Osteoblast (primary cell): ENCODE measurements around the gene CUTA. TPM values are rescaled to one million over a fixed set of nuclear protein-coding genes. Genes with fewer than 3 reads are reported as not detected.

Experiments
- DNase-seq: peaks from one replicate; pipeline ENCODE4 v3.0.0; 2011; ENCODE audit warnings: low spot score, mixed read lengths; ENCODE audit not compliant: insufficient read length; ENCODE audit errors: missing footprints
- H2AFZ ChIP-seq: 2 replicates; pipeline ENCODE4 v1.6.0; 2011; ENCODE audit warnings: mild to moderate bottlenecking, low read length
- H3K27ac ChIP-seq: 2 replicates; pipeline ENCODE4 v1.5.1; 2011; ENCODE audit warnings: mild to moderate bottlenecking, low read depth, low read length, moderate library complexity
- H3K27me3 ChIP-seq: 2 replicates; pipeline ENCODE4 v1.6.0; 2012; ENCODE audit warnings: mild to moderate bottlenecking, control low read depth, inconsistent platforms, low read length, moderate library complexity; ENCODE audit not compliant: insufficient read depth
- H3K36me3 ChIP-seq: 2 replicates; pipeline ENCODE4 v1.5.1; 2011; ENCODE audit warnings: mild to moderate bottlenecking, low read length, control low read depth, moderate library complexity; ENCODE audit not compliant: insufficient read depth
- H3K4me1 ChIP-seq: 2 replicates; pipeline ENCODE4 v1.5.1; 2011; ENCODE audit warnings: mild to moderate bottlenecking, low read length, control low read depth, moderate library complexity; ENCODE audit not compliant: insufficient read depth
- H3K4me2 ChIP-seq: 2 replicates; pipeline ENCODE4 v1.6.0; 2011; ENCODE audit warnings: mild to moderate bottlenecking, low read length; ENCODE audit not compliant: insufficient read depth
- H3K4me3 ChIP-seq: fragments of 200-600 bp; sonication (generic); 3 replicates; pipeline ENCODE4 v1.5.1; 2012; ENCODE audit warnings: mild to moderate bottlenecking, low read length, inconsistent platforms; ENCODE audit not compliant: insufficient read depth
- H3K79me2 ChIP-seq: 2 replicates; pipeline ENCODE4 v1.6.0; 2012; ENCODE audit warnings: mild to moderate bottlenecking, low read length, control low read depth, inconsistent platforms; ENCODE audit not compliant: insufficient read depth
- H3K9me3 ChIP-seq: 2 replicates; pipeline ENCODE4 v1.5.1; 2011; ENCODE audit warnings: low read depth, low read length, control low read depth
- H4K20me1 ChIP-seq: 2 replicates; pipeline ENCODE4 v1.6.0; 2012; ENCODE audit warnings: mild to moderate bottlenecking, low read length, control low read depth; ENCODE audit not compliant: insufficient read depth
- small RNA-seq: library from RNA; depleted of rRNA; stranded (forward); fragments of <200 nt; gene quantifications from one replicate; pipeline ENCODE3, GENCODE V24; 2012
- total RNA-seq: library from RNA; depleted of rRNA; stranded (reverse); fragments of >200 nt; gene quantifications from 2 replicates; pipeline ENCODE4 v1.2.3, GENCODE V29; 2012
- TF ChIP-seq, protein P1 (sequence below): IDR thresholded peaks from 2 replicates; pipeline ENCODE4 v1.5.1; 2011; ENCODE audit warnings: mild to moderate bottlenecking, low read depth, low read length, moderate library complexity; ENCODE audit errors: extremely low read depth

CUTA gene
- total RNA-seq, 1 donor: 122 TPM

DNA sequence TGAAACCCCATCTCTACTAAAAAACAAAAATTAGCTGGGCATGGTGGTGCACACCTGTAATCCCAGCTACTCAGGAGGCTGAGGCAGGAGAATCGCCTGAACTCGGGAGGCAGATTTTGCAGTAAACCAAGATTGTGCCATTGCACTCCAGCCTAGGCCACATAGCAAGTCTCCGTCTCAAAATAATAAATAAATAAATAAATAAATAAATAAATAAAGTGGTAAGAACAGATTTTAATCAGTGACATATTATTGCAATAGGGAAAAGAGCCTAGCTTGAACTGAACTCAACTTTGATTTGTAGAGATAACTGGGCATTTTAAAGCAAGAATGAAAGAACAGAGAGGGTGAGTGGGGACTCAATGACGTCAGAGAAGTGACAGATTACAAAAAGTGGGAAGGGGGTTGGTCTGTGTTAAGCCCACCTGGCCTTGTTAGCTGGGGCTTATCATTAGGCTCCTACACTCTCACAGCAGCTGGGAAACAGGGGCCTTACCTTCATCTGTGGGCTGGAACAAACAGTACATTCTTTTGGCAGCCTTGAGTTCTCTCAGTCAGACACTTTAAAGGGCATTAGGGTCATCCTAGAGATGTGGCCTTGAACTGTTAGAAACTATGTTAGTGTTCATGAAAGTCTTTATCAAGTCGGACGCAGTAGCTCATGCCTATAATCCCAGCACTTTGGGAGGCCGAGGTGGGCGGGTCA, 50.7 kb downstream of the CUTA start:
- no peak overlapping the region for H2AFZ ChIP-seq
- H3K79me2 ChIP-seq: no peaks in the 10 kb centered on the region
- H3K9me3 ChIP-seq: no peaks in the 10 kb centered on the region
- no peak overlapping the region for H3K27ac ChIP-seq
- DNase-seq: peak; percentile 13
- TF ChIP-seq, protein P1, sequence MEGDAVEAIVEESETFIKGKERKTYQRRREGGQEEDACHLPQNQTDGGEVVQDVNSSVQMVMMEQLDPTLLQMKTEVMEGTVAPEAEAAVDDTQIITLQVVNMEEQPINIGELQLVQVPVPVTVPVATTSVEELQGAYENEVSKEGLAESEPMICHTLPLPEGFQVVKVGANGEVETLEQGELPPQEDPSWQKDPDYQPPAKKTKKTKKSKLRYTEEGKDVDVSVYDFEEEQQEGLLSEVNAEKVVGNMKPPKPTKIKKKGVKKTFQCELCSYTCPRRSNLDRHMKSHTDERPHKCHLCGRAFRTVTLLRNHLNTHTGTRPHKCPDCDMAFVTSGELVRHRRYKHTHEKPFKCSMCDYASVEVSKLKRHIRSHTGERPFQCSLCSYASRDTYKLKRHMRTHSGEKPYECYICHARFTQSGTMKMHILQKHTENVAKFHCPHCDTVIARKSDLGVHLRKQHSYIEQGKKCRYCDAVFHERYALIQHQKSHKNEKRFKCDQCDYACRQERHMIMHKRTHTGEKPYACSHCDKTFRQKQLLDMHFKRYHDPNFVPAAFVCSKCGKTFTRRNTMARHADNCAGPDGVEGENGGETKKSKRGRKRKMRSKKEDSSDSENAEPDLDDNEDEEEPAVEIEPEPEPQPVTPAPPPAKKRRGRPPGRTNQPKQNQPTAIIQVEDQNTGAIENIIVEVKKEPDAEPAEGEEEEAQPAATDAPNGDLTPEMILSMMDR: no peak
- H3K27me3 ChIP-seq: no peaks in the 10 kb centered on the region
- no peak overlapping the region for H3K4me2 ChIP-seq
- H4K20me1 ChIP-seq: no peaks in the 10 kb centered on the region
- H3K36me3 ChIP-seq: no peaks in the 10 kb centered on the region
- no peaks in the 10 kb centered on the region for H3K4me1 ChIP-seq
- H3K4me3 ChIP-seq: no peak overlapping the region

Small RNAs within 50 kb of the gene (small RNA-seq; reads per million reads assigned to genes)
- gene RPL35AP4 (not detected), gene ZBTB9 (not detected)

Other genes starting within 250 kb of the CUTA start
- 1.8 TPM in 2 replicates for gene COL11A2, start 225.6 kb downstream of the CUTA start, total RNA-seq
- 19.2 and 20.9 TPM in 2 replicates for gene RXRB, start 217.4 kb downstream of the CUTA start, total RNA-seq
- 108 and 109 TPM in 2 replicates for gene SLC39A7, start 217.2 kb downstream of the CUTA start, total RNA-seq
- gene HSD17B8, start 213.5 kb downstream of the CUTA start, total RNA-seq: 2.7 and 3.3 TPM in 2 replicates
- gene RING1, start 209.6 kb downstream of the CUTA start, total RNA-seq: 34.0 and 34.2 TPM in 2 replicates
- gene VPS52, start 146.2 kb downstream of the CUTA start, total RNA-seq: 41.3 and 42.7 TPM in 2 replicates
- 1,994 and 2,278 TPM in 2 replicates for gene RPS18, start 146.0 kb downstream of the CUTA start, total RNA-seq
- gene B3GALT4, start 141.0 kb downstream of the CUTA start, total RNA-seq: 3.8 and 4.3 TPM in 2 replicates
- gene WDR46, start 128.9 kb downstream of the CUTA start, total RNA-seq: 85.7 and 86.9 TPM in 2 replicates
- 14.1 and 15.9 TPM in 2 replicates for gene PFDN6, start 128.5 kb downstream of the CUTA start, total RNA-seq
- 33.9 and 35.5 TPM in 2 replicates for gene RGL2, start 119.2 kb downstream of the CUTA start, total RNA-seq
- 90.2 and 92.6 TPM in 2 replicates for gene TAPBP, start 104.0 kb downstream of the CUTA start, total RNA-seq
- gene ZBTB22, start 100.4 kb downstream of the CUTA start, total RNA-seq: 18.6 and 19.5 TPM in 2 replicates
- 32.7 and 39.4 TPM in 2 replicates for gene DAXX, start 95.1 kb downstream of the CUTA start, total RNA-seq
- 3.2 and 4.0 TPM in 2 replicates for gene KIFC1, start 26.3 kb downstream of the CUTA start, total RNA-seq
- gene PHF1, start 7.1 kb downstream of the CUTA start, total RNA-seq: 25.9 and 30.8 TPM in 2 replicates
- gene SYNGAP1, start 2.0 kb upstream of the CUTA start, total RNA-seq: 6.9 and 8.8 TPM in 2 replicates
- gene ZBTB9, start 36.5 kb upstream of the CUTA start, total RNA-seq: 4.1 and 4.7 TPM in 2 replicates
- gene BAK1, start 162.2 kb upstream of the CUTA start, total RNA-seq: 13.3 and 13.8 TPM in 2 replicates
- gene ITPR3, start 203.2 kb upstream of the CUTA start, total RNA-seq: 46.7 and 52.2 TPM in 2 replicates